Esophagus muscularis mucosa (tissue), 4 donors: ENCODE measurements around the gene ATP6V1C2.

Experiments used
- CTCF ChIP-seq, 3 experiments: fragments of 200-600 bp in 2 of 3; fragments of 450-650 bp in 1 of 3; sonication (generic) in 2 of 3; IDR thresholded peaks; one replicate each; pipeline ENCODE4 v1.5.1; 2017 to 2019; ENCODE audit warnings: antibody characterized with exemption in 3 of 3, mild to moderate bottlenecking in 2 of 3, moderate library complexity in 1 of 3
- EP300 ChIP-seq: sonication (generic); formaldehyde crosslinking; IDR thresholded peaks from one replicate; pipeline ENCODE4 v1.6.1; 2017; ENCODE audit warnings: antibody characterized with exemption
- POLR2A ChIP-seq: fragments of 450-650 bp; IDR thresholded peaks from one replicate; pipeline ENCODE4 v1.6.1; 2017; ENCODE audit warnings: antibody characterized with exemption, moderate library complexity, mild to moderate bottlenecking, low read depth
- POLR2AphosphoS5 ChIP-seq, 2 donors: sonication (generic); formaldehyde crosslinking; IDR thresholded peaks; one replicate each; pipeline ENCODE4 v1.6.1; 2017; ENCODE audit warnings: antibody characterized with exemption in 2 of 2

- TF ChIP-seq CTCF (IDR thresholded peaks at IDR 0.05) = no peak
- no peak for TF ChIP-seq POLR2A
- TF ChIP-seq EP300 = no peak
- TF ChIP-seq POLR2AphosphoS5 (IDR thresholded peaks at IDR 0.05) = no peak
Measured at GRCh38 chr2:10830641-10831399, 109.4 kb downstream of the ATP6V1C2 start.
